HFF-Myc (cell line): ENCODE data around the gene RXRA.

Experiments
- DNase-seq: peaks from one replicate; pipeline ENCODE4 v3.0.0-alpha.2; 2011; ENCODE audit warnings: low read depth; ENCODE audit errors: extremely low read depth
- H3K4me3 ChIP-seq: replicated peaks from 2 replicates; pipeline ENCODE4 v1.5.1; 2011; ENCODE audit warnings: low read depth, mild to moderate bottlenecking, control low read depth, low read length
- CTCF ChIP-seq: IDR thresholded peaks from 2 replicates; pipeline ENCODE4 v1.5.1; 2012; ENCODE audit warnings: mild to moderate bottlenecking, low read depth, low read length, control low read depth; ENCODE audit errors: missing control alignments

The RXRA gene

GRCh38 chr9:134388289-134388808 lies 62.1 kb downstream of the RXRA start:
- DNase-seq: no peak

GRCh38 chr9:134388976-134389375 lies 62.7 kb downstream of the RXRA start:
- TF ChIP-seq CTCF: no peak
- no peak for DNase-seq
- H3K4me3 ChIP-seq: no peak overlapping the region

More at GRCh38 chr9:134388289-134388808, 62.1 kb downstream of the RXRA start:
- no peak overlapping the region for H3K4me3 ChIP-seq
- no peak for TF ChIP-seq CTCF

GRCh38 chr9:134389642-134390041 lies 63.4 kb downstream of the RXRA start:
- TF ChIP-seq CTCF: no peak
- no peak for DNase-seq
- H3K4me3 ChIP-seq: no peak overlapping the region

GRCh38 chr9:134390537-134390936 lies 64.3 kb downstream of the RXRA start:
- no peak for DNase-seq
- no peak overlapping the region for H3K4me3 ChIP-seq
- TF ChIP-seq CTCF: no peak

GRCh38 chr9:134390947-134391318 lies 64.7 kb downstream of the RXRA start:
- no peak for TF ChIP-seq CTCF
- no peak for DNase-seq
- no peak overlapping the region for H3K4me3 ChIP-seq

- DNase-seq: no peak
- no peak for TF ChIP-seq CTCF
- H3K4me3 ChIP-seq: no peak overlapping the region
These were observed 65.3 kb downstream of the RXRA start for GRCh38 chr9:134391319-134392231.
